ENCODE measurements around the gene SIX4. TPM values are rescaled to one million over a fixed set of nuclear protein-coding genes. Genes with fewer than 3 reads are reported as not detected.

Gene SIX4
- total and polyA plus RNA-seq, 2 donors, result 2.3 to 3.5 TPM

- H3K36me3 ChIP-seq (ENCODE audit: control insufficient read depth in 2 of 2, insufficient read depth in 2 of 2, low read length in 1 of 2), result no peaks in the 10 kb centered on the region
- DNase-seq (ENCODE audit: low read depth in 6 of 9, low spot score in 9 of 9), result no peak
- 86% methylated on average over 4 of the region's 4 CpGs for WGBS
- no peaks in the 10 kb centered on the region for H3K4me1 ChIP-seq (ENCODE audit: control insufficient read depth in 2 of 2, insufficient read depth in 2 of 2, low read length in 2 of 2)
- H3K27me3 ChIP-seq (ENCODE audit: control insufficient read depth in 2 of 2, insufficient read depth in 1 of 2, low read length in 1 of 2), result no peaks in the 10 kb centered on the region
- H3K27ac ChIP-seq (ENCODE audit: low read depth in 1 of 2, low read length in 1 of 2), result no peak overlapping the region
- H3K4me3 ChIP-seq (ENCODE audit: low read length in 2 of 2), result no peak overlapping the region
- H3K9me3 ChIP-seq (ENCODE audit: control insufficient read depth in 2 of 2, insufficient read depth in 1 of 2, low read length in 1 of 2), result no peaks in the 10 kb centered on the region
Observed at GRCh38 chr14:60679566-60680258, 44.4 kb downstream of the SIX4 start.

GRCh38 chr14:60677701-60678100, 46.5 kb downstream of the SIX4 start:
- H3K27ac ChIP-seq (ENCODE audit: low read depth in 1 of 2, low read length in 1 of 2), result no peak overlapping the region
- H3K4me3 ChIP-seq (ENCODE audit: low read length in 2 of 2), result no peak overlapping the region
- H3K27me3 ChIP-seq (ENCODE audit: control insufficient read depth in 2 of 2, insufficient read depth in 1 of 2, low read length in 1 of 2), result no peaks in the 10 kb centered on the region
- H3K36me3 ChIP-seq (ENCODE audit: control insufficient read depth in 2 of 2, insufficient read depth in 2 of 2, low read length in 1 of 2), result no peaks in the 10 kb centered on the region
- no peaks in the 10 kb centered on the region for H3K9me3 ChIP-seq (ENCODE audit: control insufficient read depth in 2 of 2, insufficient read depth in 1 of 2, low read length in 1 of 2)
- H3K4me1 ChIP-seq (ENCODE audit: control insufficient read depth in 2 of 2, insufficient read depth in 2 of 2, low read length in 2 of 2), result no peaks in the 10 kb centered on the region
- no peak for DNase-seq (ENCODE audit: low read depth in 6 of 9, low spot score in 9 of 9)

- Histone ChIP-seq H3K9me3 (ENCODE audit: control insufficient read depth in 2 of 2, insufficient read depth in 1 of 2, low read length in 1 of 2) (no peaks in the 10 kb centered on the region), H3K4me1 (ENCODE audit: control insufficient read depth in 2 of 2, insufficient read depth in 2 of 2, low read length in 2 of 2) (no peaks in the 10 kb centered on the region), H3K27me3 (ENCODE audit: control insufficient read depth in 2 of 2, insufficient read depth in 1 of 2, low read length in 1 of 2) (peaks cover 0 to 2% of the 10 kb centered on the region in 2 donors), H3K27ac (ENCODE audit: low read depth in 1 of 2, low read length in 1 of 2) (no peak overlapping the region), H3K4me3 (ENCODE audit: low read length in 2 of 2) (no peak overlapping the region), H3K36me3 (ENCODE audit: control insufficient read depth in 2 of 2, insufficient read depth in 2 of 2, low read length in 1 of 2) (no peaks in the 10 kb centered on the region)
- DNase-seq (ENCODE audit: low read depth in 6 of 9, low spot score in 9 of 9), result no peak
- WGBS, result 96% methylated on average over 3 of the region's 3 CpGs
Observed at GRCh38 chr14:60670989-60671388, 53.2 kb downstream of the SIX4 start.

GRCh38 chr14:60668431-60669112, 55.6 kb downstream of the SIX4 start:
- WGBS, result 93% methylated on average over 5 of the region's 5 CpGs
- no peak overlapping the region for H3K27ac ChIP-seq (ENCODE audit: low read depth in 1 of 2, low read length in 1 of 2)
- no peak overlapping the region for H3K4me3 ChIP-seq (ENCODE audit: low read length in 2 of 2)
- peaks cover 0 to 3% of the 10 kb centered on the region in 2 donors for H3K27me3 ChIP-seq (ENCODE audit: control insufficient read depth in 2 of 2, insufficient read depth in 1 of 2, low read length in 1 of 2)
- no peaks in the 10 kb centered on the region for H3K9me3 ChIP-seq (ENCODE audit: control insufficient read depth in 2 of 2, insufficient read depth in 1 of 2, low read length in 1 of 2)
- no peaks in the 10 kb centered on the region for H3K4me1 ChIP-seq (ENCODE audit: control insufficient read depth in 2 of 2, insufficient read depth in 2 of 2, low read length in 2 of 2)
- no peak for DNase-seq (ENCODE audit: low read depth in 6 of 9, low spot score in 9 of 9)
- no peaks in the 10 kb centered on the region for H3K36me3 ChIP-seq (ENCODE audit: control insufficient read depth in 2 of 2, insufficient read depth in 2 of 2, low read length in 1 of 2)

- peaks cover 2 to 21% of the 10 kb centered on the region in 2 donors for H3K27me3 ChIP-seq (ENCODE audit: control insufficient read depth in 2 of 2, insufficient read depth in 1 of 2, low read length in 1 of 2)
- 91% methylated on average over 3 of the region's 3 CpGs for WGBS
- no peak overlapping the region for H3K4me3 ChIP-seq (ENCODE audit: low read length in 2 of 2)
- no peaks in the 10 kb centered on the region for H3K9me3 ChIP-seq (ENCODE audit: control insufficient read depth in 2 of 2, insufficient read depth in 1 of 2, low read length in 1 of 2)
- DNase-seq (ENCODE audit: low read depth in 6 of 9, low spot score in 9 of 9), result no peak
- H3K36me3 ChIP-seq (ENCODE audit: control insufficient read depth in 2 of 2, insufficient read depth in 2 of 2, low read length in 1 of 2), result no peaks in the 10 kb centered on the region
- no peak overlapping the region for H3K27ac ChIP-seq (ENCODE audit: low read depth in 1 of 2, low read length in 1 of 2)
- H3K4me1 ChIP-seq (ENCODE audit: control insufficient read depth in 2 of 2, insufficient read depth in 2 of 2, low read length in 2 of 2), result no peaks in the 10 kb centered on the region
Observed at GRCh38 chr14:60665177-60665550, 59.0 kb downstream of the SIX4 start.

GRCh38 chr14:60662982-60663381, 61.2 kb downstream of the SIX4 start:
- Histone ChIP-seq H3K27me3 (ENCODE audit: control insufficient read depth in 2 of 2, insufficient read depth in 1 of 2, low read length in 1 of 2) (peaks cover 14 to 43% of the 10 kb centered on the region in 2 donors), H3K27ac (ENCODE audit: low read depth in 1 of 2, low read length in 1 of 2) (no peak overlapping the region), H3K4me1 (ENCODE audit: control insufficient read depth in 2 of 2, insufficient read depth in 2 of 2, low read length in 2 of 2) (no peaks in the 10 kb centered on the region), H3K36me3 (ENCODE audit: control insufficient read depth in 2 of 2, insufficient read depth in 2 of 2, low read length in 1 of 2) (no peaks in the 10 kb centered on the region), H3K9me3 (ENCODE audit: control insufficient read depth in 2 of 2, insufficient read depth in 1 of 2, low read length in 1 of 2) (no peaks in the 10 kb centered on the region), H3K4me3 (ENCODE audit: low read length in 2 of 2) (no peak overlapping the region)
- DNase-seq (ENCODE audit: low read depth in 6 of 9, low spot score in 9 of 9), result no peak
- WGBS, result 89% methylated on average over 1 of the region's 1 CpG

GRCh38 chr14:60661721-60662120, 62.4 kb downstream of the SIX4 start:
- H3K4me3 ChIP-seq (ENCODE audit: low read length in 2 of 2), result no peak overlapping the region
- no peaks in the 10 kb centered on the region for H3K36me3 ChIP-seq (ENCODE audit: control insufficient read depth in 2 of 2, insufficient read depth in 2 of 2, low read length in 1 of 2)
- no peaks in the 10 kb centered on the region for H3K4me1 ChIP-seq (ENCODE audit: control insufficient read depth in 2 of 2, insufficient read depth in 2 of 2, low read length in 2 of 2)
- peaks cover 0 to 4% of the 10 kb centered on the region in 2 donors for H3K9me3 ChIP-seq (ENCODE audit: control insufficient read depth in 2 of 2, insufficient read depth in 1 of 2, low read length in 1 of 2)
- 41% methylated on average over 1 of the region's 1 CpG for WGBS
- H3K27me3 ChIP-seq (ENCODE audit: control insufficient read depth in 2 of 2, insufficient read depth in 1 of 2, low read length in 1 of 2), result peaks cover 26 to 55% of the 10 kb centered on the region in 2 donors
- no peak for DNase-seq (ENCODE audit: low read depth in 6 of 9, low spot score in 9 of 9)
- H3K27ac ChIP-seq (ENCODE audit: low read depth in 1 of 2, low read length in 1 of 2), result no peak overlapping the region

Other genes with a start within 250 kb of the SIX4 start
- 0.24 TPM for gene C14orf39, start 238.3 kb downstream of the SIX4 start, total RNA-seq
- 0.66 TPM for gene C14orf39, start 238.3 kb downstream of the SIX4 start, polyA plus RNA-seq
- gene SIX6, start 215.2 kb downstream of the SIX4 start, total RNA-seq, result under 0.01 TPM
- gene SIX6, start 215.2 kb downstream of the SIX4 start, polyA plus RNA-seq, result 0.05 TPM
- 13.4 TPM for gene SIX1, start 74.9 kb downstream of the SIX4 start, total RNA-seq
- 21.4 TPM for gene SIX1, start 74.9 kb downstream of the SIX4 start, polyA plus RNA-seq
- gene MNAT1, start 10.4 kb upstream of the SIX4 start, total RNA-seq, result 64.0 TPM
- gene MNAT1, start 10.4 kb upstream of the SIX4 start, polyA plus RNA-seq, result 35.6 TPM